Nephron (organoid): ENCODE data around the gene ZRSR2.
"Not testable (repeated sequence)": the region's sequence is repeated elsewhere in the genome, so short reads cannot be mapped to it uniquely, and the experiment has no call there.

ENCODE experiments used
- H3K27ac Mint-ChIP-seq, 3 experiments: 2 replicates each; pipeline ENCODE4 v1.8.0; 2020; ENCODE audit warnings: mixed read lengths in 3 of 3, mild to moderate bottlenecking in 2 of 3, moderate library complexity in 1 of 3
- H3K27me3 Mint-ChIP-seq: 2 replicates; pipeline ENCODE4 v1.8.0; 2021; ENCODE audit warnings: low read depth, mild to moderate bottlenecking, moderate library complexity, mixed read lengths
- H3K36me3 Mint-ChIP-seq: 2 replicates; pipeline ENCODE4 v1.8.0; 2020; ENCODE audit warnings: low read depth, mixed read lengths
- H3K4me1 Mint-ChIP-seq: 2 replicates; pipeline ENCODE4 v1.8.0; 2020; ENCODE audit warnings: mixed read lengths
- H3K4me3 Mint-ChIP-seq, 3 experiments: 2 replicates each; pipeline ENCODE4 v1.8.0; 2020; ENCODE audit warnings: mild to moderate bottlenecking in 3 of 3, mixed read lengths in 3 of 3, moderate library complexity in 2 of 3
- H3K9me3 Mint-ChIP-seq: 2 replicates; pipeline ENCODE4 v1.8.0; 2020; ENCODE audit warnings: mixed read lengths
- TF ChIP-seq, protein P1 (sequence below), 3 experiments: fragments of 200-600 bp; sonication (generic); IDR thresholded peaks; one replicate each; pipeline ENCODE4 v1.5.0; 2021; ENCODE audit warnings: antibody characterized with exemption in 3 of 3; ENCODE audit not compliant: unreplicated experiment in 3 of 3

Gene ZRSR2

DNA sequence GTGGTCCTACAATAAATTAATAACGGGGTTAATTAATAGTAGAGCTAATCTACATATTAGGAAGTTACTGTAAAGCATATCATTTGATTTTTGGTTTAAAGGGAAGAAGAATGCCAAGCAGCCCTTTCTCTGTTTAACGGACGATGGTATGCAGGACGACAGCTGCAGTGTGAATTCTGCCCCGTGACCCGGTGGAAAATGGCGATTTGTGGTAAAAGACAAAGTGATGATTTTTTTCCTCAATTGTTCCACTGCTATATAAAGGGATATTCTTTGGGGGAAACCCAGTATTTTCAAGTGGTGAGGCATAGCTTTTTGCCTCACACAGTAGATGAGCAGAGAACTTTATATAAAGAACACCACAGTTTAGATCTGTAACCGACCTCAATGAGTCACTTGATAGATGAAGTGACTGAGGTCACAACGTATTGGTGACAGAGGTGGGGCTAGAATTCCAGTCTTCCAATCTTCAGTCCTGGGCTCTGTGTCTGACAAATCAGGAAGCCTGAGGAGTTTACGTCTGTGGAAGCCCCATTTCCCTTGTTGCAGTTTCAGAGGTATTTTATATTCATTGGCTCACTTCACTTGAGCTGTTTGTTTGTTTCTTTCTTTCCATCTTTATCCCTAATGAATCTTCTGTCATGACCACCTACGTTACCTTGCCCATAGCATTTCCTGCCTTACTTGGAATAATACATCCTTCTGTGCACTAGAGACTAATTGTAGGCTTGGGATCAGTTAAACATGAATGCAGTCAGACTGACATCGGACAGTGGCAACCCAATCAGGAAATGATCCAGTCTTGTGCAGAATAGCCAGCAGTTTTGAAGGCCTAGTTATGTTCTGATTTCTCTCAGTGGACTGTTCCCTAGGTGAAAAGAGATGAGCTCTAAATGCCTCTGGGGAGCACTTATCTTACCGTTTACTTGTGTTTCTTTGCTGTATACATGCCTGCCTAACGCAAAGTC lies 30.1 kb downstream of the ZRSR2 start:
- no peaks in the 10 kb centered on the region for H3K9me3 Mint-ChIP-seq
- no peaks in the 10 kb centered on the region for H3K4me1 Mint-ChIP-seq
- H3K4me3 Mint-ChIP-seq = no peak overlapping the region
- TF ChIP-seq, protein P1, sequence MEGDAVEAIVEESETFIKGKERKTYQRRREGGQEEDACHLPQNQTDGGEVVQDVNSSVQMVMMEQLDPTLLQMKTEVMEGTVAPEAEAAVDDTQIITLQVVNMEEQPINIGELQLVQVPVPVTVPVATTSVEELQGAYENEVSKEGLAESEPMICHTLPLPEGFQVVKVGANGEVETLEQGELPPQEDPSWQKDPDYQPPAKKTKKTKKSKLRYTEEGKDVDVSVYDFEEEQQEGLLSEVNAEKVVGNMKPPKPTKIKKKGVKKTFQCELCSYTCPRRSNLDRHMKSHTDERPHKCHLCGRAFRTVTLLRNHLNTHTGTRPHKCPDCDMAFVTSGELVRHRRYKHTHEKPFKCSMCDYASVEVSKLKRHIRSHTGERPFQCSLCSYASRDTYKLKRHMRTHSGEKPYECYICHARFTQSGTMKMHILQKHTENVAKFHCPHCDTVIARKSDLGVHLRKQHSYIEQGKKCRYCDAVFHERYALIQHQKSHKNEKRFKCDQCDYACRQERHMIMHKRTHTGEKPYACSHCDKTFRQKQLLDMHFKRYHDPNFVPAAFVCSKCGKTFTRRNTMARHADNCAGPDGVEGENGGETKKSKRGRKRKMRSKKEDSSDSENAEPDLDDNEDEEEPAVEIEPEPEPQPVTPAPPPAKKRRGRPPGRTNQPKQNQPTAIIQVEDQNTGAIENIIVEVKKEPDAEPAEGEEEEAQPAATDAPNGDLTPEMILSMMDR (IDR thresholded peaks at IDR 0.05; ENCODE audit: unreplicated experiment in 3 of 3) = no peak
- H3K36me3 Mint-ChIP-seq = peaks cover 65% of the 10 kb centered on the region
- H3K27ac Mint-ChIP-seq = peak overlapping the region in 2 of 3 experiments; percentile 1 to 28
- no peaks in the 10 kb centered on the region for H3K27me3 Mint-ChIP-seq

- H3K9me3 Mint-ChIP-seq = no peaks in the 10 kb centered on the region
- no peak overlapping the region for H3K4me3 Mint-ChIP-seq
- no peaks in the 10 kb centered on the region for H3K4me1 Mint-ChIP-seq
- peaks cover 63% of the 10 kb centered on the region for H3K36me3 Mint-ChIP-seq
- TF ChIP-seq, protein P1 (IDR thresholded peaks at IDR 0.05; ENCODE audit: unreplicated experiment in 3 of 3) = no peak
- H3K27me3 Mint-ChIP-seq = no peaks in the 10 kb centered on the region
- no peak overlapping the region for H3K27ac Mint-ChIP-seq
Measured at GRCh38 chrX:15822922-15823321, 32.6 kb downstream of the ZRSR2 start.

GRCh38 chrX:15825936-15826335 lies 35.7 kb downstream of the ZRSR2 start:
- H3K4me3 Mint-ChIP-seq = no peak overlapping the region

GRCh38 chrX:15829217-15829616 lies 38.9 kb downstream of the ZRSR2 start:
- no peak overlapping the region for H3K27ac Mint-ChIP-seq

More at GRCh38 chrX:15825936-15826335, 35.7 kb downstream of the ZRSR2 start:
- Mint-ChIP-seq H3K4me1 (peaks cover 6% of the 10 kb centered on the region), H3K27me3 (no peaks in the 10 kb centered on the region), H3K36me3 (peaks cover 61% of the 10 kb centered on the region), H3K9me3 (no peaks in the 10 kb centered on the region), H3K27ac (no peak overlapping the region)
- TF ChIP-seq, protein P1 (IDR thresholded peaks at IDR 0.05; ENCODE audit: unreplicated experiment in 3 of 3) = no peak

GRCh38 chrX:15831347-15831746 lies 41.1 kb downstream of the ZRSR2 start:
- H3K9me3 Mint-ChIP-seq, H3K27me3 Mint-ChIP-seq, H3K27ac Mint-ChIP-seq, H3K4me1 Mint-ChIP-seq, H3K4me3 Mint-ChIP-seq: not testable (repeated sequence)
- H3K36me3 Mint-ChIP-seq = peaks cover 26% of the 10 kb centered on the region

More at GRCh38 chrX:15829217-15829616, 38.9 kb downstream of the ZRSR2 start:
- H3K4me1 Mint-ChIP-seq = peaks cover 6% of the 10 kb centered on the region
- H3K27me3 Mint-ChIP-seq = no peaks in the 10 kb centered on the region
- no peak overlapping the region for H3K4me3 Mint-ChIP-seq
- TF ChIP-seq, protein P1 (IDR thresholded peaks at IDR 0.05; ENCODE audit: unreplicated experiment in 3 of 3) = no peak
- H3K9me3 Mint-ChIP-seq = no peaks in the 10 kb centered on the region
- H3K36me3 Mint-ChIP-seq = peaks cover 33% of the 10 kb centered on the region

- H3K27ac Mint-ChIP-seq = no peak overlapping the region
- H3K4me3 Mint-ChIP-seq = no peak overlapping the region
- H3K9me3 Mint-ChIP-seq = no peaks in the 10 kb centered on the region
- TF ChIP-seq, protein P1 (IDR thresholded peaks at IDR 0.05; ENCODE audit: unreplicated experiment in 3 of 3) = no peak
- H3K27me3 Mint-ChIP-seq = no peaks in the 10 kb centered on the region
- peaks cover 17% of the 10 kb centered on the region for H3K36me3 Mint-ChIP-seq
- H3K4me1 Mint-ChIP-seq = peaks cover 6% of the 10 kb centered on the region
Measured at GRCh38 chrX:15834053-15834452, 43.8 kb downstream of the ZRSR2 start.
